H9 (cell line): ENCODE measurements around the gene P2RX2. TPM values are rescaled to one million over a fixed set of nuclear protein-coding genes. Genes with fewer than 3 reads are reported as not detected.

Experiments used
- DNase-seq: peaks from one replicate; pipeline ENCODE4 v3.0.0-alpha.2; 2017
- H2AFZ ChIP-seq: one replicate; pipeline ENCODE4 v1.6.1; 2013; ENCODE audit warnings: mild to moderate bottlenecking, low read length, control low read depth, moderate library complexity
- H2AK5ac ChIP-seq: 2 replicates; pipeline ENCODE4 v1.6.1; 2013; ENCODE audit warnings: low read length, control low read depth, mixed read lengths; ENCODE audit not compliant: insufficient read length
- H2BK120ac ChIP-seq: one replicate; pipeline ENCODE4 v1.6.1; 2013; ENCODE audit warnings: low read depth, mild to moderate bottlenecking, low read length, control low read depth, inconsistent platforms; ENCODE audit not compliant: poor library complexity, severe bottlenecking
- H2BK12ac ChIP-seq: 2 replicates; pipeline ENCODE4 v1.6.1; 2013; ENCODE audit warnings: low read length, control low read depth, mixed read lengths, low read depth; ENCODE audit not compliant: insufficient read length
- H2BK15ac ChIP-seq: 2 replicates; pipeline ENCODE4 v1.6.1; 2013; ENCODE audit warnings: low read depth, low read length, control low read depth
- H2BK20ac ChIP-seq: one replicate; pipeline ENCODE4 v1.6.1; 2013; ENCODE audit warnings: low read depth, mild to moderate bottlenecking, low read length, control low read depth, inconsistent platforms; ENCODE audit not compliant: poor library complexity, severe bottlenecking
- H2BK5ac ChIP-seq: 2 replicates; pipeline ENCODE4 v1.6.1; 2013; ENCODE audit warnings: low read length, control low read depth, mixed read lengths; ENCODE audit not compliant: insufficient read length
- H3K14ac ChIP-seq: 2 replicates; pipeline ENCODE4 v1.6.1; 2013; ENCODE audit warnings: low read length, control low read depth; ENCODE audit not compliant: insufficient read depth
- H3K18ac ChIP-seq: 2 replicates; pipeline ENCODE4 v1.6.1; 2013; ENCODE audit warnings: low read depth, mild to moderate bottlenecking, mixed read lengths, low read length, control low read depth; ENCODE audit not compliant: insufficient read length
- H3K23ac ChIP-seq: 2 replicates; pipeline ENCODE4 v1.6.1; 2013; ENCODE audit warnings: low read length, control low read depth, mixed read lengths, low read depth; ENCODE audit not compliant: insufficient read length
- H3K23me2 ChIP-seq: 2 replicates; pipeline ENCODE4 v1.6.1; 2013; ENCODE audit warnings: low read depth, mild to moderate bottlenecking, mixed read lengths, low read length, control low read depth; ENCODE audit not compliant: insufficient read length, poor library complexity, severe bottlenecking
- H3K27ac ChIP-seq: 2 replicates; pipeline ENCODE4 v1.5.1; 2013; ENCODE audit warnings: low read length, control low read depth, mixed read lengths, low read depth; ENCODE audit not compliant: insufficient read length
- H3K27me3 ChIP-seq: 2 replicates; pipeline ENCODE4 v1.6.1; 2013; ENCODE audit warnings: low read length, control low read depth, inconsistent platforms; ENCODE audit not compliant: insufficient read depth
- H3K4ac ChIP-seq: 2 replicates; pipeline ENCODE4 v1.6.1; 2013; ENCODE audit warnings: low read depth, mild to moderate bottlenecking, control low read depth, inconsistent platforms, low read length, moderate library complexity
- H3K4me1 ChIP-seq: 2 replicates; pipeline ENCODE4 v1.6.1; 2013; ENCODE audit warnings: low read length, control low read depth, inconsistent platforms; ENCODE audit not compliant: insufficient read depth
- H3K4me2 ChIP-seq: 2 replicates; pipeline ENCODE4 v1.6.1; 2013; ENCODE audit warnings: low read length, control low read depth, mixed read lengths; ENCODE audit not compliant: insufficient read length, insufficient read depth
- H3K56ac ChIP-seq: 2 replicates; pipeline ENCODE4 v1.6.1; 2013; ENCODE audit warnings: low read depth, mild to moderate bottlenecking, mixed read lengths, low read length, control low read depth; ENCODE audit not compliant: insufficient read length
- H3K79me1 ChIP-seq: 2 replicates; pipeline ENCODE4 v1.6.1; 2013; ENCODE audit warnings: low read depth, mild to moderate bottlenecking, moderate library complexity, low read length, control low read depth, inconsistent platforms; ENCODE audit not compliant: insufficient read depth, poor library complexity, severe bottlenecking
- H3K79me2 ChIP-seq: 2 replicates; pipeline ENCODE4 v1.6.1; 2013; ENCODE audit warnings: low read length, control low read depth, inconsistent platforms; ENCODE audit not compliant: insufficient read depth
- H3K9ac ChIP-seq: 2 replicates; pipeline ENCODE4 v1.6.1; 2013; ENCODE audit warnings: low read length, control low read depth, mixed read lengths; ENCODE audit not compliant: insufficient read length; ENCODE audit errors: extremely low read depth
- H3K9me3 ChIP-seq: one replicate; pipeline ENCODE4 v1.6.1; 2013; ENCODE audit warnings: low read depth, low read length, inconsistent platforms; ENCODE audit not compliant: control insufficient read depth
- H3T11ph ChIP-seq: one replicate; pipeline ENCODE4 v1.6.1; 2013; ENCODE audit warnings: mild to moderate bottlenecking, low read length, control low read depth, inconsistent platforms
- H4K20me1 ChIP-seq: one replicate; pipeline ENCODE4 v1.6.1; 2013; ENCODE audit not compliant: control insufficient read depth, insufficient read length, insufficient read depth
- H4K5ac ChIP-seq: 2 replicates; pipeline ENCODE4 v1.6.1; 2013; ENCODE audit warnings: low read depth, mild to moderate bottlenecking, mixed read lengths, low read length, control low read depth; ENCODE audit not compliant: insufficient read length
- H4K8ac ChIP-seq: replicated peaks from 2 replicates; pipeline ENCODE4 v1.6.1; 2013; ENCODE audit warnings: low read length, control low read depth, mixed read lengths, low read depth; ENCODE audit not compliant: insufficient read length
- H4K91ac ChIP-seq: 2 replicates; pipeline ENCODE4 v1.6.1; 2013; ENCODE audit warnings: low read depth, mild to moderate bottlenecking, moderate library complexity, mixed read lengths, low read length, control low read depth; ENCODE audit not compliant: insufficient read length
- H3K27ac Mint-ChIP-seq, 3 experiments: 2 replicates in 2 of 3; 3 replicates in 1 of 3; pipeline ENCODE4 v1.8.0; 2020 to 2021; ENCODE audit warnings: mixed read lengths in 3 of 3, mild to moderate bottlenecking in 1 of 3, moderate library complexity in 1 of 3
- H3K27me3 Mint-ChIP-seq: 2 replicates; pipeline ENCODE4 v1.8.0; 2021; ENCODE audit warnings: low read depth, mild to moderate bottlenecking, moderate library complexity, mixed read lengths
- H3K36me3 Mint-ChIP-seq, 3 experiments: 2 replicates in 2 of 3; 3 replicates in 1 of 3; pipeline ENCODE4 v1.8.0; 2020 to 2021; ENCODE audit warnings: low read depth in 3 of 3, mixed read lengths in 3 of 3; ENCODE audit not compliant: insufficient read depth in 1 of 3
- H3K4me1 Mint-ChIP-seq, 2 experiments: 2 replicates each; pipeline ENCODE4 v1.8.0; 2020; ENCODE audit warnings: mixed read lengths in 2 of 2
- H3K4me3 Mint-ChIP-seq, 2 experiments: 2 replicates in 1 of 2; 3 replicates in 1 of 2; pipeline ENCODE4 v1.8.0; 2020 to 2021; ENCODE audit warnings: mild to moderate bottlenecking in 2 of 2, mixed read lengths in 2 of 2, moderate library complexity in 1 of 2
- H3K9me3 Mint-ChIP-seq, 2 experiments: 2 replicates in 1 of 2; 3 replicates in 1 of 2; pipeline ENCODE4 v1.8.0; 2020; ENCODE audit warnings: mild to moderate bottlenecking in 2 of 2, mixed read lengths in 2 of 2, moderate library complexity in 1 of 2
- WGBS: extraction: QIAGEN DNeasy Blood & Tissue Kit; methylation state at CpG from one replicate; pipeline ENCODE4 v1.1.7; 2013; ENCODE audit warnings: missing lambda C conversion rate, low lambda C conversion rate, mixed read lengths; ENCODE audit not compliant: insufficient read length; ENCODE audit errors: extremely low coverage; 5-methylcytosine and 5-hydroxymethylcytosine counted together
- total RNA-seq: library from RNA; stranded (reverse); gene quantifications from 2 replicates; pipeline ENCODE4 v1.2.1, GENCODE V29; 2021
- TF ChIP-seq, protein P1 (sequence below): fragments of 200-600 bp; sonication (generic); conservative IDR thresholded peaks from 3 replicates; pipeline ENCODE4 v1.8.0; 2021; ENCODE audit warnings: antibody characterized with exemption, mild to moderate bottlenecking

Gene P2RX2
- total RNA-seq, 1 experiment from 2014 or later = 1.8 TPM

DNA sequence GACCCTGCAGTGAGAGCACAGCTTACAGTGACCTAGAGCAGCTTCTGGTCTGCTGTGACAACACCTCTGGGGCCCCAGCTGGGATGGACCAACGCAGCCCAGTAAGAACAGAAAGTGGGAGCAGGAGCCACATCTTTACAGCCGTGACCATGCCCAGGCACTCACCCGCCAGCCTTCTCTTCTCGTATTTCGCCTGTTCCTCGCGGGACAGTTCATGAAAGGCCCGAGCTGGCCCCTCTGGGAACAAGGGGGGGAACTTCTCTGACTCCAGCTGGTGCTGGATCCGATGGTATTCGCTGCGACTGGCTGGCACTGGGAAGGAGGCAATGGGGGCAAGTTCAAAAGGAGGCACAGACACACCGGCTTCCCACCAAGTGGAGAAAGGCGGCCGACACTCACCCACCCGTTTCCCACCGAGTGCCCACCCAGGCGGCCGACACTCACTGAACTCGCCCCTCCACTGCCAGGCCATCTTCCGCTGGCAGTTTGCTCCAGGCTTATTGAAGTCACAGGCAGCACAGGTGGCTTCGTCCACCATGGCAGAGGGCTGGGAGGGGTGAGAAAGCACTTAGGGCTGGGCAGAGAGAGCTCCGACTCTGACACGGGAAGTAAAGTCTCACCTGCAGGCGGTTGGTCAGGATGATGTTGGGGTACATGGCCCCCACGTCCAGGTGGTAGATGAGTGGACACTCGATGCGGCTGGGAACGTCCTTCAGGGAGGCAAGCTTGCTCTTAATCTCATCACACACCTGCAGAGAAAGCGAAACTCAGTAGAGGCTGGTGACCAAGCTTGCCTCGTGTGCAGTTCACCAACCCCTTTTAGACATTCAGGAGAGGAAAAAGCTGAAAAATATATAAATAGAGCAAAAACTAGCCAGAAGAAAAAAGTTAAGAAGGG is 49.9 kb downstream of the P2RX2 start:
- Histone ChIP-seq H3K23me2 (no peaks in the 10 kb centered on the region), H3K14ac (no peak overlapping the region), H2BK20ac (no peak overlapping the region), H2BK15ac (no peak overlapping the region), H3K4ac (no peak overlapping the region), H3T11ph (no peak overlapping the region), H3K79me1 (no peaks in the 10 kb centered on the region), H3K27me3 (no peaks in the 10 kb centered on the region), H4K5ac (no peak overlapping the region), H3K9ac (no peak overlapping the region), H3K4me1 (no peaks in the 10 kb centered on the region), H4K8ac (no peak overlapping the region), H2BK12ac (no peak overlapping the region), H4K20me1 (no peaks in the 10 kb centered on the region), H2AFZ (no peak overlapping the region), H3K4me2 (no peak overlapping the region), H2BK120ac (no peak overlapping the region), H3K79me2 (no peaks in the 10 kb centered on the region), H4K91ac (no peak overlapping the region), H3K9me3 (no peaks in the 10 kb centered on the region), H3K18ac (no peak overlapping the region), H2AK5ac (no peak overlapping the region), H3K56ac (no peak overlapping the region), H3K23ac (no peak overlapping the region), H3K27ac (no peak overlapping the region), H2BK5ac (no peak overlapping the region)
- Mint-ChIP-seq H3K4me3 (no peak overlapping the region), H3K4me1 (no peaks in the 10 kb centered on the region), H3K9me3 (no peaks in the 10 kb centered on the region), H3K36me3 (peaks cover 61 to 92% (median 90%) of the 10 kb centered on the region in 3 experiments), H3K27me3 (no peaks in the 10 kb centered on the region), H3K27ac (no peak overlapping the region)
- WGBS = no CpG with 5 or more reads among the region's 30 CpGs
- no peak for DNase-seq
- TF ChIP-seq, protein P1, sequence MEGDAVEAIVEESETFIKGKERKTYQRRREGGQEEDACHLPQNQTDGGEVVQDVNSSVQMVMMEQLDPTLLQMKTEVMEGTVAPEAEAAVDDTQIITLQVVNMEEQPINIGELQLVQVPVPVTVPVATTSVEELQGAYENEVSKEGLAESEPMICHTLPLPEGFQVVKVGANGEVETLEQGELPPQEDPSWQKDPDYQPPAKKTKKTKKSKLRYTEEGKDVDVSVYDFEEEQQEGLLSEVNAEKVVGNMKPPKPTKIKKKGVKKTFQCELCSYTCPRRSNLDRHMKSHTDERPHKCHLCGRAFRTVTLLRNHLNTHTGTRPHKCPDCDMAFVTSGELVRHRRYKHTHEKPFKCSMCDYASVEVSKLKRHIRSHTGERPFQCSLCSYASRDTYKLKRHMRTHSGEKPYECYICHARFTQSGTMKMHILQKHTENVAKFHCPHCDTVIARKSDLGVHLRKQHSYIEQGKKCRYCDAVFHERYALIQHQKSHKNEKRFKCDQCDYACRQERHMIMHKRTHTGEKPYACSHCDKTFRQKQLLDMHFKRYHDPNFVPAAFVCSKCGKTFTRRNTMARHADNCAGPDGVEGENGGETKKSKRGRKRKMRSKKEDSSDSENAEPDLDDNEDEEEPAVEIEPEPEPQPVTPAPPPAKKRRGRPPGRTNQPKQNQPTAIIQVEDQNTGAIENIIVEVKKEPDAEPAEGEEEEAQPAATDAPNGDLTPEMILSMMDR = no peak
